Mesenchymal stem cell (in vitro differentiated cells and primary cell): ENCODE data around the gene PTPN7.

ENCODE experiments used
- DNase-seq: peaks from one replicate; pipeline ENCODE4 v3.0.0-alpha.2; 2013
- H2AFZ ChIP-seq: one replicate; pipeline ENCODE4 v1.6.1; 2013; ENCODE audit warnings: low read depth, mild to moderate bottlenecking, control low read depth, inconsistent platforms, low read length, moderate library complexity
- H2AK5ac ChIP-seq: 2 replicates; pipeline ENCODE4 v1.6.1; 2013; ENCODE audit warnings: low read length, moderate library complexity, mild to moderate bottlenecking, inconsistent platforms; ENCODE audit not compliant: severe bottlenecking
- H2BK120ac ChIP-seq: one replicate; pipeline ENCODE4 v1.6.1; 2013; ENCODE audit warnings: low read depth, mild to moderate bottlenecking, inconsistent platforms, low read length, moderate library complexity
- H2BK12ac ChIP-seq, 2 experiments: one replicate each; pipeline ENCODE4 v1.6.1; 2013; ENCODE audit warnings: inconsistent platforms in 2 of 2, low read length in 2 of 2, mild to moderate bottlenecking in 2 of 2, moderate library complexity in 2 of 2, control low read depth in 1 of 2
- H2BK15ac ChIP-seq: one replicate; pipeline ENCODE4 v1.6.1; 2013; ENCODE audit warnings: mild to moderate bottlenecking, low read depth, inconsistent platforms; ENCODE audit not compliant: poor library complexity, severe bottlenecking
- H2BK5ac ChIP-seq: 2 replicates; pipeline ENCODE4 v1.6.1; 2013; ENCODE audit warnings: low read depth, mild to moderate bottlenecking, low read length, control low read depth, inconsistent platforms; ENCODE audit not compliant: poor library complexity, severe bottlenecking
- H3K14ac ChIP-seq, 2 experiments: one replicate each; pipeline ENCODE4 v1.6.1; 2013; ENCODE audit warnings: inconsistent platforms in 2 of 2, low read length in 2 of 2, control low read depth in 1 of 2, mild to moderate bottlenecking in 1 of 2, moderate library complexity in 1 of 2
- H3K18ac ChIP-seq, 2 experiments: one replicate each; pipeline ENCODE4 v1.6.1; 2013; ENCODE audit warnings: inconsistent platforms in 2 of 2, low read length in 2 of 2, control low read depth in 1 of 2, low read depth in 1 of 2, mild to moderate bottlenecking in 1 of 2
- H3K23ac ChIP-seq, 2 experiments: one replicate each; pipeline ENCODE4 v1.6.1; 2013; ENCODE audit warnings: inconsistent platforms in 2 of 2, low read length in 2 of 2, mild to moderate bottlenecking in 2 of 2, moderate library complexity in 2 of 2, control low read depth in 1 of 2
- H3K27ac ChIP-seq: 2 replicates; pipeline ENCODE4 v1.5.1; 2013; ENCODE audit warnings: mild to moderate bottlenecking, moderate library complexity, low read length, control low read depth, inconsistent platforms; ENCODE audit not compliant: poor library complexity, severe bottlenecking
- H3K27me3 ChIP-seq, 2 experiments: 2 replicates each; pipeline versions ENCODE4 v1.6.1 to v1.7.0; 2013; ENCODE audit warnings: low read length in 2 of 2, mild to moderate bottlenecking in 2 of 2, moderate library complexity in 2 of 2, control low read depth in 1 of 2, inconsistent platforms in 1 of 2; ENCODE audit not compliant: control insufficient read depth in 1 of 2, insufficient read depth in 1 of 2
- H3K36me3 ChIP-seq, 2 experiments: 2 replicates each; pipeline versions ENCODE4 v1.6.1 to v1.7.0; 2013; ENCODE audit warnings: low read length in 2 of 2, control low read depth in 1 of 2, inconsistent platforms in 1 of 2, low read depth in 1 of 2, mild to moderate bottlenecking in 1 of 2; ENCODE audit not compliant: insufficient read depth in 2 of 2, control insufficient read depth in 1 of 2
- H3K4ac ChIP-seq, 2 experiments: one replicate each; pipeline ENCODE4 v1.6.1; 2013; ENCODE audit warnings: inconsistent platforms in 2 of 2, low read length in 2 of 2, mild to moderate bottlenecking in 2 of 2, moderate library complexity in 2 of 2, control low read depth in 1 of 2, low read depth in 1 of 2
- H3K4me1 ChIP-seq: 2 replicates; pipeline ENCODE4 v1.6.1; 2013; ENCODE audit warnings: low read depth, low read length, control low read depth; ENCODE audit not compliant: control insufficient read depth, insufficient read depth
- H3K4me2 ChIP-seq: 2 replicates; pipeline ENCODE4 v1.6.1; 2013; ENCODE audit warnings: low read length, mild to moderate bottlenecking, inconsistent platforms; ENCODE audit not compliant: poor library complexity, severe bottlenecking
- H3K4me3 ChIP-seq, 2 experiments: 2 replicates each; pipeline versions ENCODE4 v1.5.1 to v1.7.0; 2013; ENCODE audit warnings: low read length in 2 of 2, mild to moderate bottlenecking in 2 of 2, control low read depth in 1 of 2, low read depth in 1 of 2; ENCODE audit not compliant: insufficient read depth in 1 of 2
- H3K79me1 ChIP-seq: replicated peaks from 2 replicates; pipeline ENCODE4 v1.6.1; 2013; ENCODE audit warnings: mild to moderate bottlenecking, control low read depth, low read length, inconsistent platforms; ENCODE audit not compliant: poor library complexity, severe bottlenecking
- H3K9ac ChIP-seq: 2 replicates; pipeline ENCODE4 v1.7.0; 2013; ENCODE audit warnings: mild to moderate bottlenecking, low read length, moderate library complexity
- H3K9me3 ChIP-seq: 2 replicates; pipeline ENCODE4 v1.7.0; 2013; ENCODE audit warnings: mild to moderate bottlenecking, low read length; ENCODE audit not compliant: control insufficient read depth
- H4K8ac ChIP-seq: one replicate; pipeline ENCODE4 v1.6.1; 2013; ENCODE audit warnings: inconsistent platforms, mild to moderate bottlenecking, low read length, moderate library complexity
- H4K91ac ChIP-seq: one replicate; pipeline ENCODE4 v1.6.1; 2013; ENCODE audit warnings: mild to moderate bottlenecking, low read length, inconsistent platforms
- WGBS: methylation state at CpG from one replicate; pipeline ENCODE4 v1.1.7; 2013; ENCODE audit warnings: mixed read lengths; 5-methylcytosine and 5-hydroxymethylcytosine counted together

PTPN7 gene

DNA sequence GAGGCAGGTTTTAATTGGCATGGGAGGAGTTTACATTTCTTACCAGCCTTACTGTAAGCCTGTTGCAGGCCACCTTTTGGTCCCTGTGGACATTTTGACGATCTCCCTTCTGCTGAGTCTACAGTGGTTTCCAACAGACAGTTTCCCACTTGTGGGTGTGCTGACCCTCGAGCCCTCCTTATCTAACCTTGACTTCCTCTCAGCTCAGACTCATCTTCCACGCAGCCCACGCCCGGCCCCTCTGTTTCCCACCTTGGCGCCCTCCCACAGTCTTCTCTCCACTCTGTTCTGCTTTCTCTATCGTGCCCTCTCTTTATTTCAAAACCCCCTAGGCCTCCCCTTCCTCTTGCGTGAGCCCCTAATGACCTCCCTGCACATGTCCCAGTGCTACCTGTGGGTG lies 9.8 kb downstream of the PTPN7 start:
- WGBS = 88% methylated on average over 8 of the region's 8 CpGs
- no peak overlapping the region for H3K18ac ChIP-seq
- H3K14ac ChIP-seq = no peak overlapping the region
- no peaks in the 10 kb centered on the region for H3K36me3 ChIP-seq
- no peak overlapping the region for H2BK5ac ChIP-seq
- no peak overlapping the region for H2AFZ ChIP-seq
- H2AK5ac ChIP-seq = no peak overlapping the region
- H2BK12ac ChIP-seq = no peak overlapping the region
- no peak overlapping the region for H3K4me2 ChIP-seq
- no peak overlapping the region for H4K91ac ChIP-seq
- H3K4me3 ChIP-seq = no peak overlapping the region
- no peak overlapping the region for H4K8ac ChIP-seq
- no peak overlapping the region for H2BK120ac ChIP-seq
- H3K27ac ChIP-seq = no peak overlapping the region
- no peak overlapping the region for H2BK15ac ChIP-seq
- no peaks in the 10 kb centered on the region for H3K79me1 ChIP-seq
- peaks cover 7% of the 10 kb centered on the region for H3K4me1 ChIP-seq
- no peak for DNase-seq
- no peak overlapping the region for H3K9ac ChIP-seq
- peaks cover 0 to 20% of the 10 kb centered on the region in 2 experiments for H3K27me3 ChIP-seq
- no peak overlapping the region for H3K23ac ChIP-seq
- H3K9me3 ChIP-seq = no peaks in the 10 kb centered on the region
- no peak overlapping the region for H3K4ac ChIP-seq

DNA sequence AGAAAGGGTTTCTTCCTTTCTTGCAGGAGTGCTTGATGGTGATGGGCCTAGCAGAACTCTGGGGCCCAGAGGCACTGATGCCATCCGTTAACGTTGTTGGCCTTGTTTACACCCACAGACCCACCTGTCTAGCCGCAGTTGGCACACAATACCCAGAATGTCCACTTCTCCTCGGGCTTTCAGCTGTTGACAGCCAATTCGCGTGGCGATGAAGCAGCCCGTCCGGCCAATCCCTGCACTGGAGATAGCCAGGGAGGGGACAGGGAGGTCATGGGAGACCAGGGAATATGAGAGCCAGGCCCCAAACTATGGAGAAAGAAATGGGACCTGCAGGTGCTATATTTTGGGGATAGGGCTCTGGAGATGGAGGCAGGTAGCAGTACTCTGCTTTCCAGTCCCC lies 10.2 kb downstream of the PTPN7 start:
- Histone ChIP-seq H2BK120ac (no peak overlapping the region), H3K14ac (no peak overlapping the region), H3K9ac (no peak overlapping the region), H3K9me3 (no peaks in the 10 kb centered on the region), H3K4me2 (no peak overlapping the region), H2BK5ac (no peak overlapping the region), H3K27ac (no peak overlapping the region), H3K36me3 (no peaks in the 10 kb centered on the region), H4K91ac (no peak overlapping the region), H2BK15ac (no peak overlapping the region), H2AK5ac (no peak overlapping the region), H3K79me1 (peaks cover 3% of the 10 kb centered on the region), H3K23ac (no peak overlapping the region), H2BK12ac (no peak overlapping the region), H2AFZ (no peak overlapping the region), H3K4ac (no peak overlapping the region), H3K18ac (no peak overlapping the region), H3K4me1 (peaks cover 6% of the 10 kb centered on the region), H4K8ac (no peak overlapping the region), H3K27me3 (peaks cover 0 to 20% of the 10 kb centered on the region in 2 experiments), H3K4me3 (no peak overlapping the region)
- 97% methylated on average over 7 of the region's 9 CpGs for WGBS
- DNase-seq = no peak

DNA sequence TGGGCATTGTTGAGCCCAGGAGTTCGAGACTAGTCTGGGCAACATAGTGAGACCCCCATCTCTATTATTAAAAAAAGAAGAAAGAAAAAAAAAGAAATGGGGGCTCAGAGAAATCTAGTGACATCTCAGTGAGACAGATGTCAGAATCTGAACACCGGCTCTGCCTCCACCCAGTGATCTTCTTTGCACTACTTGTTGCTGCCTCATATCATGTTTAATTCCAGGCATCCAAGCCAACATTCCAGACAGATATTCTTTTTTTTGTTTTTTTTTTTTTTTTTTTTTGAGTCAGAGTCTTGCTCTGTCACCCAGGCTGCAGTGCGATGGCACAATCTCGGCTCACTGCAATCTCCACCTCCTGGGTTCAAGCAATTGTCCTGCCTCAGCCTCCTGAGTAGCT lies 10.8 kb downstream of the PTPN7 start:
- Histone ChIP-seq H3K4me1 (peaks cover 2% of the 10 kb centered on the region), H3K4me2 (no peak overlapping the region), H2AK5ac (no peak overlapping the region), H3K9ac (no peak overlapping the region), H3K18ac (no peak overlapping the region), H2AFZ (no peak overlapping the region), H3K27me3 (peaks cover 0 to 17% of the 10 kb centered on the region in 2 experiments), H3K4me3 (no peak overlapping the region), H2BK12ac (no peak overlapping the region), H3K79me1 (peaks cover 5% of the 10 kb centered on the region), H2BK5ac (no peak overlapping the region), H3K23ac (no peak overlapping the region), H4K91ac (no peak overlapping the region), H3K14ac (no peak overlapping the region), H3K36me3 (no peaks in the 10 kb centered on the region), H3K27ac (no peak overlapping the region), H2BK120ac (no peak overlapping the region), H3K4ac (no peak overlapping the region), H3K9me3 (no peaks in the 10 kb centered on the region), H2BK15ac (no peak overlapping the region), H4K8ac (no peak overlapping the region)
- DNase-seq = no peak
- WGBS = 100% methylated on average over 3 of the region's 4 CpGs

DNA sequence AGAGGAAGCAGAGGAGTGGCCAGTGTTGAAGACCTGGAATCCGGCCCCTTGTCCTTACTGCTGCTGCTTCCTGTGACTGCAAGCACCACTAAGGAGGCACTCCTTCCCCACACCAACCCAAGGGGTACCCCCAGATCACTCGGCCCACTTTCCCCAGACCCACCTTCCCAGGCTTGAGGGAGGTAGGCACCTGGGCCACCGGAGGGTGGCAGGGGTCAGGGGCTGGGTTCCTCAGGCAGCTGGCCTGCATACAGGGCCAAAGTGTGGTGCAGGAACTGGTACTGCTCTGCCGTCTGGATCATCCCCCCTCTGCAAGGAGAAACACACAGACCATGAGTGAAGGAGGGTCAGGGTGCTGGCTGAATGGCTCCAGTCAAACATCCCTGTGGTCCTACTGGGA lies 12.0 kb downstream of the PTPN7 start:
- no peak overlapping the region for H2AFZ ChIP-seq
- no peak overlapping the region for H3K9ac ChIP-seq
- no peak overlapping the region for H3K14ac ChIP-seq
- H3K9me3 ChIP-seq = no peaks in the 10 kb centered on the region
- no peak overlapping the region for H3K23ac ChIP-seq
- no peak overlapping the region for H3K27ac ChIP-seq
- no peak overlapping the region for H2BK12ac ChIP-seq
- peaks cover 0 to 10% of the 10 kb centered on the region in 2 experiments for H3K27me3 ChIP-seq
- DNase-seq = no peak
- no peak overlapping the region for H3K4ac ChIP-seq
- no peak overlapping the region for H4K8ac ChIP-seq
- WGBS = 85% methylated on average over 4 of the region's 4 CpGs
- H3K4me1 ChIP-seq = peaks cover 2% of the 10 kb centered on the region
- H4K91ac ChIP-seq = no peak overlapping the region
- no peak overlapping the region for H2BK5ac ChIP-seq
- H3K4me2 ChIP-seq = no peak overlapping the region
- H3K4me3 ChIP-seq = no peak overlapping the region
- H2BK120ac ChIP-seq = no peak overlapping the region
- H3K79me1 ChIP-seq = peaks cover 5% of the 10 kb centered on the region
- no peak overlapping the region for H2BK15ac ChIP-seq
- no peak overlapping the region for H2AK5ac ChIP-seq
- H3K18ac ChIP-seq = no peak overlapping the region
- H3K36me3 ChIP-seq = no peaks in the 10 kb centered on the region
